ENCODE results near the gene MSI2.

- TF ChIP-seq CTCF (IDR thresholded peaks at IDR 0.05) (no peak), EZH2 (IDR thresholded peaks at IDR 0.05; ENCODE audit: borderline replicate concordance, insufficient read depth, low read depth, low read length, poor library complexity, severe bottlenecking) (no peak)
These were observed 423.0 kb downstream of the MSI2 start for GRCh38 chr17:57679356-57679755.

All from B cell (primary cell).